Measurements from ENCODE around the gene DENND5A. TPM values are rescaled to one million over a fixed set of nuclear protein-coding genes. Genes with fewer than 3 reads are reported as not detected.
"Not testable (repeated sequence)": the region's sequence is repeated elsewhere in the genome, so short reads cannot be mapped to it uniquely, and the experiment has no call there.

DENND5A gene
- total RNA-seq, 1 donor from 2014 or later: 59.5 TPM

GRCh38 chr11:9247863-9248262, 17.3 kb downstream of the DENND5A start:
- H3K36me3 Mint-ChIP-seq (ENCODE audit: low read depth, unreplicated experiment): peaks cover 4% of the 10 kb centered on the region
- TF ChIP-seq CTCF (IDR thresholded peaks at IDR 0.05; ENCODE audit: unreplicated experiment): no peak

GRCh38 chr11:9236242-9236641, 28.9 kb downstream of the DENND5A start:
- H3K4me1 Mint-ChIP-seq (ENCODE audit: unreplicated experiment); H3K27me3 Mint-ChIP-seq (ENCODE audit: unreplicated experiment); H3K27ac Mint-ChIP-seq (ENCODE audit: unreplicated experiment); H3K4me3 Mint-ChIP-seq (ENCODE audit: unreplicated experiment); H3K9me3 Mint-ChIP-seq (ENCODE audit: unreplicated experiment); DNase-seq (ENCODE audit: low spot score): not testable (repeated sequence)
- peaks cover 12% of the 10 kb centered on the region for H3K36me3 Mint-ChIP-seq (ENCODE audit: low read depth, unreplicated experiment)

More at GRCh38 chr11:9247863-9248262, 17.3 kb downstream of the DENND5A start:
- no peaks in the 10 kb centered on the region for H3K9me3 Mint-ChIP-seq (ENCODE audit: unreplicated experiment)
- peak overlapping the region; percentile 14 for H3K27ac Mint-ChIP-seq (ENCODE audit: unreplicated experiment)
- no peak overlapping the region for H3K4me3 Mint-ChIP-seq (ENCODE audit: unreplicated experiment)
- peaks cover 1% of the 10 kb centered on the region for H3K27me3 Mint-ChIP-seq (ENCODE audit: unreplicated experiment)
- no peak for DNase-seq (ENCODE audit: low spot score)
- H3K4me1 Mint-ChIP-seq (ENCODE audit: unreplicated experiment): peaks cover 16% of the 10 kb centered on the region

GRCh38 chr11:9232482-9232881, 32.7 kb downstream of the DENND5A start:
- H3K4me3 Mint-ChIP-seq (ENCODE audit: unreplicated experiment): no peak overlapping the region
- peaks cover 12% of the 10 kb centered on the region for H3K36me3 Mint-ChIP-seq (ENCODE audit: low read depth, unreplicated experiment)
- no peak overlapping the region for H3K27ac Mint-ChIP-seq (ENCODE audit: unreplicated experiment)

GRCh38 chr11:9231848-9232177, 33.3 kb downstream of the DENND5A start:
- Mint-ChIP-seq H3K36me3 (ENCODE audit: low read depth, unreplicated experiment) (peaks cover 12% of the 10 kb centered on the region), H3K27me3 (ENCODE audit: unreplicated experiment) (no peaks in the 10 kb centered on the region), H3K27ac (ENCODE audit: unreplicated experiment) (peak overlapping the region; percentile 38), H3K4me3 (ENCODE audit: unreplicated experiment) (no peak overlapping the region), H3K9me3 (ENCODE audit: unreplicated experiment) (no peaks in the 10 kb centered on the region), H3K4me1 (ENCODE audit: unreplicated experiment) (peaks cover 7% of the 10 kb centered on the region)
- no peak for TF ChIP-seq CTCF (IDR thresholded peaks at IDR 0.05; ENCODE audit: unreplicated experiment)
- DNase-seq (ENCODE audit: low spot score): no peak

More at GRCh38 chr11:9232482-9232881, 32.7 kb downstream of the DENND5A start:
- Mint-ChIP-seq H3K9me3 (ENCODE audit: unreplicated experiment) (no peaks in the 10 kb centered on the region), H3K27me3 (ENCODE audit: unreplicated experiment) (no peaks in the 10 kb centered on the region), H3K4me1 (ENCODE audit: unreplicated experiment) (peaks cover 7% of the 10 kb centered on the region)
- no peak for TF ChIP-seq CTCF (IDR thresholded peaks at IDR 0.05; ENCODE audit: unreplicated experiment)
- no peak for DNase-seq (ENCODE audit: low spot score)

GRCh38 chr11:9230296-9230695, 34.9 kb downstream of the DENND5A start:
- DNase-seq (ENCODE audit: low spot score): no peak
- no peaks in the 10 kb centered on the region for H3K9me3 Mint-ChIP-seq (ENCODE audit: unreplicated experiment)
- peaks cover 8% of the 10 kb centered on the region for H3K36me3 Mint-ChIP-seq (ENCODE audit: low read depth, unreplicated experiment)
- no peaks in the 10 kb centered on the region for H3K27me3 Mint-ChIP-seq (ENCODE audit: unreplicated experiment)
- H3K27ac Mint-ChIP-seq (ENCODE audit: unreplicated experiment): no peak overlapping the region
- TF ChIP-seq CTCF (IDR thresholded peaks at IDR 0.05; ENCODE audit: unreplicated experiment): no peak
- H3K4me3 Mint-ChIP-seq (ENCODE audit: unreplicated experiment): no peak overlapping the region
- peaks cover 6% of the 10 kb centered on the region for H3K4me1 Mint-ChIP-seq (ENCODE audit: unreplicated experiment)

- H3K27ac Mint-ChIP-seq (ENCODE audit: unreplicated experiment): no peak overlapping the region
- no peak for TF ChIP-seq CTCF (IDR thresholded peaks at IDR 0.05; ENCODE audit: unreplicated experiment)
- no peak for DNase-seq (ENCODE audit: low spot score)
These were observed 37.1 kb downstream of the DENND5A start for GRCh38 chr11:9228091-9228490.

More at GRCh38 chr11:9228091-9228490, 37.1 kb downstream of the DENND5A start:
- no peaks in the 10 kb centered on the region for H3K27me3 Mint-ChIP-seq (ENCODE audit: unreplicated experiment)
- no peaks in the 10 kb centered on the region for H3K9me3 Mint-ChIP-seq (ENCODE audit: unreplicated experiment)
- H3K4me3 Mint-ChIP-seq (ENCODE audit: unreplicated experiment): no peak overlapping the region
- H3K4me1 Mint-ChIP-seq (ENCODE audit: unreplicated experiment): peaks cover 6% of the 10 kb centered on the region
- H3K36me3 Mint-ChIP-seq (ENCODE audit: low read depth, unreplicated experiment): no peaks in the 10 kb centered on the region

Measured in endothelial cell (in vitro differentiated cells).